ENCODE data around the gene POLR2E. TPM values are rescaled to one million over a fixed set of nuclear protein-coding genes. Genes with fewer than 3 reads are reported as not detected.

The POLR2E gene
- total and polyA plus RNA-seq, 2 of the 13 experiments (the other 11 are each of a cell fraction or from before 2014, with no cell fraction given), result 140 to 272 TPM

DNA sequence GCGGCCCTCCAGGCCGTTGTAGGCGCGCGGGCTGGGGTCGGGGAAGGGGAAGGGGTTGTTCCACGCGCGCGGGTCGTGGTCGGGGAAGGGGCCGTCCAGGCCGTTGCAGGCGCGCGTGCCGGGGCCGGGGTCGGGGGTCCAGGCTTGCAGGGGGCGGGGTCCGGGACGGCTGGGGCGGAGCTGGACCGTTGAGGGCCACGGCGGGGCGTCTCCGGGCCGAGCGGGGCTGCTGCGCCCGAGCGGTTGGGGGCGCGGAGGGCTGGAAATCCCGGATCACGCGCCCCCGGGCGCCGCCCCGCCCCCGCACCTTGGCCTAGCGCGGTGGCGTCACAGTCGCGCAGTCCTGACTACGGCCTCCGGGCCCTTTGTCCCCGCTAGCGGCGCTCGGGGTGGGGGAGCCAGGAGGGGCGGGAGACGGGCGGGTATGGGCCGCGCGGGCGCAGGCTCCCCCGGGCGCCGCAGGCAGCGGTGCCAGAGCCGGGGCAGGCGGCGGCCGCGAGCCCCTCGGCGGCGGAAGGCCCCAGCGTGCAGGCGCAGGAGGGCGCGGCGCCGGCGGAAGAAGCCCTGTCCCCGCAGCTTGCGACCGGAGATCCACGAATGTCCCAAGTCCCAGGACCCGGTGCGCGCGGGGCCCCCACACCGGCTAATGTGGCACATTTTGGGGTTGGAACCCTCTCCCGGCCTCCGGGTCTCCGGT lies 9.3 kb upstream of the POLR2E start (continued):
- TF ChIP-seq, protein P1, sequence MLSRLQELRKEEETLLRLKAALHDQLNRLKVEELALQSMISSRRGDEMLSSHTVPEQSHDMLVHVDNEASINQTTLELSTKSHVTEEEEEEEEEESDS (CRISPR knock-in tag; IDR thresholded peaks at IDR 0.05; ENCODE audit: borderline replicate concordance), result no peak
- no peak for TF ChIP-seq ZNF75D (CRISPR knock-in tag; IDR thresholded peaks at IDR 0.05; ENCODE audit: borderline replicate concordance)
- no peak for TF ChIP-seq TAF15 (IDR thresholded peaks at IDR 0.05; ENCODE audit: low read depth, low read length, poor library complexity, severe bottlenecking)
- no peak for TF ChIP-seq ZNF180 (CRISPR knock-in tag; IDR thresholded peaks at IDR 0.05; ENCODE audit: borderline replicate concordance, low read depth)
- no peak for TF ChIP-seq POLR2AphosphoS5 (IDR thresholded peaks at IDR 0.05; ENCODE audit: low read depth, low read length)
- TF ChIP-seq ZKSCAN8 (CRISPR knock-in tag; IDR thresholded peaks at IDR 0.05; ENCODE audit: borderline replicate concordance), result no peak
- no peak for TF ChIP-seq ZNF432 (CRISPR knock-in tag; IDR thresholded peaks at IDR 0.05; ENCODE audit: borderline replicate concordance)
- no peak for TF ChIP-seq ZFP36L2 (CRISPR knock-in tag; IDR thresholded peaks at IDR 0.05)
- no peak for TF ChIP-seq ZNF496 (CRISPR knock-in tag; IDR thresholded peaks at IDR 0.05; ENCODE audit: insufficient replicate concordance)
- TF ChIP-seq ZNF761 (CRISPR knock-in tag; conservative IDR thresholded peaks at IDR 0.05), result no peak
- TF ChIP-seq, protein P2, sequence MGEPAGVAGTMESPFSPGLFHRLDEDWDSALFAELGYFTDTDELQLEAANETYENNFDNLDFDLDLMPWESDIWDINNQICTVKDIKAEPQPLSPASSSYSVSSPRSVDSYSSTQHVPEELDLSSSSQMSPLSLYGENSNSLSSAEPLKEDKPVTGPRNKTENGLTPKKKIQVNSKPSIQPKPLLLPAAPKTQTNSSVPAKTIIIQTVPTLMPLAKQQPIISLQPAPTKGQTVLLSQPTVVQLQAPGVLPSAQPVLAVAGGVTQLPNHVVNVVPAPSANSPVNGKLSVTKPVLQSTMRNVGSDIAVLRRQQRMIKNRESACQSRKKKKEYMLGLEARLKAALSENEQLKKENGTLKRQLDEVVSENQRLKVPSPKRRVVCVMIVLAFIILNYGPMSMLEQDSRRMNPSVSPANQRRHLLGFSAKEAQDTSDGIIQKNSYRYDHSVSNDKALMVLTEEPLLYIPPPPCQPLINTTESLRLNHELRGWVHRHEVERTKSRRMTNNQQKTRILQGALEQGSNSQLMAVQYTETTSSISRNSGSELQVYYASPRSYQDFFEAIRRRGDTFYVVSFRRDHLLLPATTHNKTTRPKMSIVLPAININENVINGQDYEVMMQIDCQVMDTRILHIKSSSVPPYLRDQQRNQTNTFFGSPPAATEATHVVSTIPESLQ (CRISPR knock-in tag; conservative IDR thresholded peaks at IDR 0.05), result no peak
- TF ChIP-seq ZNF616 (CRISPR knock-in tag; IDR thresholded peaks at IDR 0.05; ENCODE audit: low read depth), result no peak
- TF ChIP-seq ZBTB7A (CRISPR knock-in tag; IDR thresholded peaks at IDR 0.05), result no peak; the same call in 1 of the 2 replicates
- TF ChIP-seq ONECUT2 (CRISPR knock-in tag; IDR thresholded peaks at IDR 0.05), result no peak
- TF ChIP-seq HNRNPH1 (optimal IDR thresholded peaks at IDR 0.05; ENCODE audit: low read depth, low read length), result no peak
- TF ChIP-seq SIN3B (IDR thresholded peaks at IDR 0.05; ENCODE audit: low read length), result no peak
- no peak; the same call in 1 of the 2 replicates for TF ChIP-seq ZNF235 (CRISPR knock-in tag; IDR thresholded peaks at IDR 0.05; ENCODE audit: borderline replicate concordance)
- no peak for TF ChIP-seq FOXA3 (CRISPR knock-in tag; IDR thresholded peaks at IDR 0.05)
- TF ChIP-seq ZSCAN12 (CRISPR knock-in tag; IDR thresholded peaks at IDR 0.05), result no peak
- no peak for TF ChIP-seq RFXAP (CRISPR knock-in tag; IDR thresholded peaks at IDR 0.05; ENCODE audit: borderline replicate concordance)
- no peak for TF ChIP-seq RCOR2 (CRISPR knock-in tag; IDR thresholded peaks at IDR 0.05)
- TF ChIP-seq MED1 (CRISPR knock-in tag; IDR thresholded peaks at IDR 0.05), result no peak; the same call in 1 of the 2 replicates
- no peak for TF ChIP-seq SNRNP70 (IDR thresholded peaks at IDR 0.05; ENCODE audit: low read depth, low read length)
- TF ChIP-seq, protein P3, sequence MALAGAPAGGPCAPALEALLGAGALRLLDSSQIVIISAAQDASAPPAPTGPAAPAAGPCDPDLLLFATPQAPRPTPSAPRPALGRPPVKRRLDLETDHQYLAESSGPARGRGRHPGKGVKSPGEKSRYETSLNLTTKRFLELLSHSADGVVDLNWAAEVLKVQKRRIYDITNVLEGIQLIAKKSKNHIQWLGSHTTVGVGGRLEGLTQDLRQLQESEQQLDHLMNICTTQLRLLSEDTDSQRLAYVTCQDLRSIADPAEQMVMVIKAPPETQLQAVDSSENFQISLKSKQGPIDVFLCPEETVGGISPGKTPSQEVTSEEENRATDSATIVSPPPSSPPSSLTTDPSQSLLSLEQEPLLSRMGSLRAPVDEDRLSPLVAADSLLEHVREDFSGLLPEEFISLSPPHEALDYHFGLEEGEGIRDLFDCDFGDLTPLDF (CRISPR knock-in tag; IDR thresholded peaks at IDR 0.05), result no peak
- TF ChIP-seq, protein P4, sequence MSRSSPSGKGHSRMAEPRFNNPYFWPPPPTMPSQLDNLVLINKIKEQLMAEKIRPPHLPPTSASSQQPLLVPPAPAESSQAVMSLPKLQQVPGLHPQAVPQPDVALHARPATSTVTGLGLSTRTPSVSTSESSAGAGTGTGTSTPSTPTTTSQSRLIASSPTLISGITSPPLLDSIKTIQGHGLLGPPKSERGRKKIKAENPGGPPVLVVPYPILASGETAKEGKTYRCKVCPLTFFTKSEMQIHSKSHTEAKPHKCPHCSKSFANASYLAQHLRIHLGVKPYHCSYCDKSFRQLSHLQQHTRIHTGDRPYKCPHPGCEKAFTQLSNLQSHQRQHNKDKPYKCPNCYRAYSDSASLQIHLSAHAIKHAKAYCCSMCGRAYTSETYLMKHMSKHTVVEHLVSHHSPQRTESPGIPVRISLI (CRISPR knock-in tag; IDR thresholded peaks at IDR 0.05; ENCODE audit: borderline replicate concordance), result no peak
- TF ChIP-seq SOX6 (IDR thresholded peaks at IDR 0.05), result no peak
- TF ChIP-seq SOX6 (CRISPR knock-in tag; IDR thresholded peaks at IDR 0.05), result no peak
